Fibroblast of pulmonary artery (primary cell): ENCODE measurements around the gene HOXA5.

ENCODE experiments used
- DNase-seq: peaks from one replicate; pipeline ENCODE4 v3.0.0-alpha.2; 2010; ENCODE audit warnings: low read depth
- H3K4me3 ChIP-seq: replicated peaks from 2 replicates; pipeline ENCODE4 v1.5.1; 2011; ENCODE audit warnings: low read depth, mild to moderate bottlenecking, control low read depth, low read length, moderate library complexity
- TF ChIP-seq, protein P1 (sequence below): IDR thresholded peaks from 2 replicates; pipeline ENCODE4 v1.5.1; 2011; ENCODE audit warnings: mild to moderate bottlenecking, control low read depth, low read length, inconsistent platforms; ENCODE audit errors: missing control alignments

Gene HOXA5

DNA sequence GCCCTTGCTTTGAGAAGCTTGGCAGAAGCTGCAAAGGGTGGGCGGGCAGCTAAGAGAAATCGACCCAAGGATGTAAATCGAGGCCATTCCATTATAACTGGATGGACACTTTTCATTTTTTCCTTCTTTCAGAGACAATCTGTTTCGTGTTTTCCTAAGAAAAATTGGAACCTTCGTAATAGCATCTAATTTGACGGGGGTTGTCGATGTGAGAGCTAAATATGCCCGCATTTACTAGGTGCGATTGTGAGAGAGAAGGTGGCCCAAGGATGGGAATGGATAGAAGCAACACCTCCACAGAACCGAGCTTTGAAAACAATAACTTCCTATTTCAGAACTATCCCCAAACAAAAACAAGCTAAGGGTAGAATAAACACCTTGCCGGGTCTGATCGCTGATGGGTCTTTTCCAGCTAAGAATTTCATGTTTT, 12.1 kb downstream of the HOXA5 start:
- TF ChIP-seq, protein P1, sequence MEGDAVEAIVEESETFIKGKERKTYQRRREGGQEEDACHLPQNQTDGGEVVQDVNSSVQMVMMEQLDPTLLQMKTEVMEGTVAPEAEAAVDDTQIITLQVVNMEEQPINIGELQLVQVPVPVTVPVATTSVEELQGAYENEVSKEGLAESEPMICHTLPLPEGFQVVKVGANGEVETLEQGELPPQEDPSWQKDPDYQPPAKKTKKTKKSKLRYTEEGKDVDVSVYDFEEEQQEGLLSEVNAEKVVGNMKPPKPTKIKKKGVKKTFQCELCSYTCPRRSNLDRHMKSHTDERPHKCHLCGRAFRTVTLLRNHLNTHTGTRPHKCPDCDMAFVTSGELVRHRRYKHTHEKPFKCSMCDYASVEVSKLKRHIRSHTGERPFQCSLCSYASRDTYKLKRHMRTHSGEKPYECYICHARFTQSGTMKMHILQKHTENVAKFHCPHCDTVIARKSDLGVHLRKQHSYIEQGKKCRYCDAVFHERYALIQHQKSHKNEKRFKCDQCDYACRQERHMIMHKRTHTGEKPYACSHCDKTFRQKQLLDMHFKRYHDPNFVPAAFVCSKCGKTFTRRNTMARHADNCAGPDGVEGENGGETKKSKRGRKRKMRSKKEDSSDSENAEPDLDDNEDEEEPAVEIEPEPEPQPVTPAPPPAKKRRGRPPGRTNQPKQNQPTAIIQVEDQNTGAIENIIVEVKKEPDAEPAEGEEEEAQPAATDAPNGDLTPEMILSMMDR: no peak
- no peak overlapping the region for H3K4me3 ChIP-seq
- DNase-seq: no peak

- peak; percentile 53 for DNase-seq
- TF ChIP-seq, protein P1: no peak
These were observed 12.7 kb downstream of the HOXA5 start, which contains the start of gene HOXA4 for GRCh38 chr7:27130540-27131389. Gene HOXA4, minus strand, starts transcription at chr7:27130757. Its CDS starts 24 bp downstream, at chr7:27130733.

GRCh38 chr7:27129729-27130539, 13.5 kb downstream of the HOXA5 start:
- DNase-seq: no peak
- TF ChIP-seq, protein P1: no peak
- H3K4me3 ChIP-seq: peak overlapping the region; percentile 16

More at GRCh38 chr7:27130540-27131389, 12.7 kb downstream of the HOXA5 start, which contains the start of gene HOXA4:
- peak within 1 kb of the TSS; percentile 46 for H3K4me3 ChIP-seq

GRCh38 chr7:27128776-27129728, 14.4 kb downstream of the HOXA5 start:
- TF ChIP-seq, protein P1: no peak
- H3K4me3 ChIP-seq: peak overlapping the region; percentile 16
- DNase-seq: no peak

- TF ChIP-seq, protein P1: no peak
- DNase-seq: no peak
- no peak overlapping the region for H3K4me3 ChIP-seq
These were observed 15.4 kb downstream of the HOXA5 start for GRCh38 chr7:27128034-27128433.
